GM12872 (cell line): Measurements from ENCODE around the gene ZNF277.

Experiments used
- TF ChIP-seq, protein P1 (sequence below): IDR thresholded peaks from 3 replicates; pipeline ENCODE4 v1.5.1; 2011; ENCODE audit warnings: low read depth, mild to moderate bottlenecking, low read length, moderate library complexity; ENCODE audit not compliant: insufficient read depth

ZNF277 gene

DNA sequence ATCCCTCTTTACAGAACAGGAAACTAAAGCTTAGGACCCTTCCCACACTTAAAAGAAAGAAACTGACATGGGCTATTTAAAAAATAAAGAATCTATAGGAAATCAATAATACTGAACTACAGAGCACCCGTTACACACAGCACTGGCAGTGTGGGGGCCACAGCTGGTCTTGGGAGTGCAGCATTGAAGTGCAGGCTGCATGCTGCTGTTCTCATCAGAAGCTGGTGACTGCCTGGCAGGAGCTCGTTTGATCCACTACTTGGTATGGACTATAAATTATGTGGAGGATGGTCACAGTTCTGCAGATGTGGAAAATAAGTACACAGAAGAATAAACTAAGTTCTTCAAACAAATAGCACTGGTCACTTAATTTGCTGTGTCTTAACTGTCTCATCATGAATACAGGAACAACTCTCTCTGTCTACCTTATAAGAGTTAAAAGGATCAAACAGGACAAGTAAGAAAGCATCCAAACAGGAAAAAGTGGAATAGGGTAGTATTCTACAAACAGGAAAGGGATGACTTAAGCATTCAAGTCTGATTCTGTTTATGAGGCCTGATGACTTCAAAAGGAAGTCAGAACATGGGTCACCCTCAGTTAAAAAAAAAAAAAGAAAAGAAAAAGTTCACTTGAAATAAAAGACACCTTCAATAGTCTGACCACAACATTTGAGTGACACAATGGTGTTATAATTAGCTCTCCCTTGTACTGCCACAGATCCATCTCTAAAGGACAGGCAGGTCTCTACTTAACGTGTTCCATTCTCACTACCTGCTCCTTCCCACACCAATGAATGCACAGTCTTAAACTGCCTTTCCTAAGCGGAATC is 21.3 kb upstream of the ZNF277 start:
- TF ChIP-seq, protein P1, sequence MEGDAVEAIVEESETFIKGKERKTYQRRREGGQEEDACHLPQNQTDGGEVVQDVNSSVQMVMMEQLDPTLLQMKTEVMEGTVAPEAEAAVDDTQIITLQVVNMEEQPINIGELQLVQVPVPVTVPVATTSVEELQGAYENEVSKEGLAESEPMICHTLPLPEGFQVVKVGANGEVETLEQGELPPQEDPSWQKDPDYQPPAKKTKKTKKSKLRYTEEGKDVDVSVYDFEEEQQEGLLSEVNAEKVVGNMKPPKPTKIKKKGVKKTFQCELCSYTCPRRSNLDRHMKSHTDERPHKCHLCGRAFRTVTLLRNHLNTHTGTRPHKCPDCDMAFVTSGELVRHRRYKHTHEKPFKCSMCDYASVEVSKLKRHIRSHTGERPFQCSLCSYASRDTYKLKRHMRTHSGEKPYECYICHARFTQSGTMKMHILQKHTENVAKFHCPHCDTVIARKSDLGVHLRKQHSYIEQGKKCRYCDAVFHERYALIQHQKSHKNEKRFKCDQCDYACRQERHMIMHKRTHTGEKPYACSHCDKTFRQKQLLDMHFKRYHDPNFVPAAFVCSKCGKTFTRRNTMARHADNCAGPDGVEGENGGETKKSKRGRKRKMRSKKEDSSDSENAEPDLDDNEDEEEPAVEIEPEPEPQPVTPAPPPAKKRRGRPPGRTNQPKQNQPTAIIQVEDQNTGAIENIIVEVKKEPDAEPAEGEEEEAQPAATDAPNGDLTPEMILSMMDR = no peak

DNA sequence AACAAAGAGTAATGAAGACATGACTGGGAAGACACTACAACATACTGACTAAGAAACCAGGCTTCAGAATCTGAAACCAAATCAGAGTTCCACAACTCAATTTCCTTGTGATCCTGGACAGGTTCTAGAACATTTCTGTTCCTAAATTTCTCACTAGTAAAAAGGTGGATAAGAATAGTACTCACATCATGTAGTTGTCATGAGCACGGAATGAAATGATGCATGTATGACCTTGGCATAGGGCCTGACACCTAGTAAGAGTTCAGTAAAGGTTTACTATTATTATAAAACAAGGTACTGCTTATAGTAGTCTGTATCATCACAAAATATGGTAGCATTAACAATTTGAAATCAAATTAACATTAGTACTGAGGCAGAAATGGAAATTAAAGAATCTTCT is 20.2 kb upstream of the ZNF277 start:
- TF ChIP-seq, protein P1 = no peak

DNA sequence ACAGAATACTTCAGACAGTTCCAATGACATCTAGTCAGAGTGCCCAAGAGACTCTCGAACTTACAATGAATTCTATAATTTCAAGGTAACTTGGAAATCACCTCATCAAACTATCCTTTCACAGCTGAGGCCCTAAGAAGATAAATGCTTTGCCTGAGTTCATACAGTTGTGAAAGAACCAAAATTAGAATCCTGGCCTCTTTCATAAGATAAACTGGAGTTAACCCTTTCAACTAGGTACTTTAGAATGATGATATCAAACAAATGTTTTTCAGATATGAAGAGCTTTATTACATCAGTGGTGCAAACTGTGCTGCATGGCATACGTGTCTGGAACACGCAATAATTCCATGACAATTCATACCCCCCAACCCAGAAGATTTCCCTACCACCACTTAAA is 18.2 kb upstream of the ZNF277 start:
- TF ChIP-seq, protein P1 = no peak

DNA sequence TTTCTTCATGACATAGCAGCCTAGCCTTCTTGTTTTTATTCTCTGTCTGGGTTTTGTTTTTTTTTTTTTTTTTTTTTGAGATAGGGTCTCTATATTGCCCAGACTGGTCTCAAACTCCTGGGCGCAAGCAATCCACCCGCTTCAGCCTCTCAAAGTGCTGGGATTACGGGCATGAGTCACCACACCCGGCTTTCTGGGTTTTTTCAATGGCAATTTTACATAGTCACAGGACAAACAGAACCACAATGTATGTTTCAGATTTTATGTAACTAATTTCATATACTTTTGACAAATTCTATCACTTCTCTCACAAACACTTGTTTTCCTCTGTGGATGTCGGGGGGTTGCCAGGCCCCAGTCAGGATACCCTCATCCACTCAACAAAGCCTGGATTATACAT is 16.8 kb upstream of the ZNF277 start:
- TF ChIP-seq, protein P1 = no peak

DNA sequence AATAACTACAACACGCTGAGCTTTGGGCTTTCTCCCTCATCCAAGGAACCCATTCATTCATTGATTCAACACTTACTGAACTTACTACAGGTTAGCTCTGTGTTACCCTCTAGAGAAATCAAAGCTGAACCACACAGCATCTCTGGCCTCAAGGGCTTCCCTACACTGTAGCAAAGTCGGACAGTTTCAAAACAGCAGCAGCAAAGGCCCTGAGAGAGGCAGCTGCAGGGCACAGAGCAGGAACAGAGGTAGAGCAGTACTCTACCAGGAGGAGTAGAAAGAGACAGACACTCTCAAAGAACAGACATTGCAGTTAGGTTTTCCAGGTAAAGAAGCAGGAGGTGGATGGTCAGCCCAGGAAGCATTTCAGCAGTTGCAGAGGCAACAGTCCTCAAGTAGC is 16.4 kb upstream of the ZNF277 start:
- TF ChIP-seq, protein P1 = no peak

DNA sequence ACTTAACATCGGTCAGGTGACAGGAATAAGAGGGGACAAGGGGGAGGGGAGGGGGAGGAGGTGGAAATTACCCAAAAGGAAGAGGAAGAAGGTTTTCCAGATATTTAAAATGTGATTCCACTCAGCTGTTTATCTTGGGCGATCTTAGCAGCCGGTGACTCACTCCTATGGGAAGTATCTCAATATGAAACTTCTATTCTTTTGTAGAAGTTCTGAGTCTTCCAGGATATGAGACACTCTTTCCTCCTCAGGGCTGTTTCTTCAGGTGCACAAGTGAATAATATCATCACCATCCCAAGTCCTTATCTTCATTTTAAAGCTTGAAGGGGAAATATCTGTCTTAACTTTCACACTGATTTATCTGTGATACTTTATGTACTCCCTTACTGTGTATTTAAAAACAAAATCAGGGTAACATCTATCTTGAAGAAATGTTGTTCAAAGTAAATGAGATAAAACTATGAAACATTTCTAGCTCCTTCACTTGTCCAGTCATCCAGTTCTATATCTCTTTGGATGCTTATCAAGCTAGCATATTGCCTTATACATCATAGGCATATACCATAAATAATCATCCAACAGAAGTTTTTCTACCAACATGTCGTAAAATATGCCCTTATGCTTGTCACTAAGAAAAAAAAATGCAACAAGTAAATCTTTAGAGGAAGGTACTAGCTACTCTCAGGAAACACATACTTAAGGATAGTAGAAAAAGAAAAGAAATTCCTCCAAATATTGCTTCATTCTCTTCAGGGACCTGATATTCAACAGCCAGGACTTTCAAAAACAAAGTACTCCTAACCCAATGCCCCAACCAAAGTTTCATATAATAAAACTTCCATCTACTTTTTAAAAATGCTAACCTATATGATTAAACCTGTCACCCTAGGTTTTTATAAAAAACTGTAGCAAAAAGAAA is 14.0 kb upstream of the ZNF277 start:
- TF ChIP-seq, protein P1 = no peak

DNA sequence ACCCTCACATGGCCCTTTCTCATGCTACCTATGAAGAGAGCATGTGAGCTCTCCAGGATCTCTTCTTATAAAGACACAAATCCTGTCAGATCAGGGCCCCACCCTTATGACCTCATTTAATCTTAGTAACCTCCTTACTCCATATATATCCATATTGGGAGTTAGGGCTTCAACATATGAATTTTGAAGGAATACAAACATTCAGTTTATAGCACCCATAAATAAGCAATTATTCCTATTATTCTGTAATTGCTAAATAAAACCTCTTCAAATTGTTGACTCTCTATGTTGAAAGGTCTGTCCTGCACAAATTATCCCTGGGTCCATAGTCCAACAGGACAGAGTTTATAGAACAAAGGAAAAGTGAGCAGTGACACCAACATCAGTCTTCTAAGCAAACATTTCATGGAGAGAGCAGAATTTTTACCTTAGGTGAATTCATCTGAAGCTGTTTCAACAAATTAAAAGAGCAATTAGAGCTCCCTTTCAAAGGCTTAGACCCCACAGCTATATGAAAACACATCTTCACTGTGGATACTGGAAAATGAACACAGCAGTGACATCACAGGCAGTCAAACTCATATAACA is 12.5 kb upstream of the ZNF277 start:
- TF ChIP-seq, protein P1 = no peak
